Kidney tubule cell (primary cell): Measurements from ENCODE around the gene ZNF469.
A peak's percentile ranks its signal among the peaks of the same experiment; 100 is the strongest.

Experiments used
- DNase-seq: peaks from one replicate; pipeline ENCODE4 v3.0.0-alpha.2; 2018; ENCODE audit warnings: low spot score

ZNF469 gene

GRCh38 chr16:88424587-88425235 lies 42.0 kb downstream of the ZNF469 start:
- no peak for DNase-seq

GRCh38 chr16:88426018-88426417 lies 43.3 kb downstream of the ZNF469 start:
- DNase-seq, result no peak

GRCh38 chr16:88427376-88427775 lies 44.6 kb downstream of the ZNF469 start:
- no peak for DNase-seq

- DNase-seq, result no peak
Measured at GRCh38 chr16:88428156-88428555, 45.4 kb downstream of the ZNF469 start.

- no peak for DNase-seq
Measured at GRCh38 chr16:88428616-88429386, 46.0 kb downstream of the ZNF469 start.

- no peak for DNase-seq
Measured at GRCh38 chr16:88429387-88430184, 46.8 kb downstream of the ZNF469 start.

GRCh38 chr16:88430185-88430523 lies 47.4 kb downstream of the ZNF469 start:
- no peak for DNase-seq

GRCh38 chr16:88430524-88431446 lies 48.0 kb downstream of the ZNF469 start:
- DNase-seq, result peak; percentile 24

- no peak for DNase-seq
Measured at GRCh38 chr16:88431651-88432050, 48.9 kb downstream of the ZNF469 start.

- no peak for DNase-seq
Measured at GRCh38 chr16:88432174-88432573, 49.4 kb downstream of the ZNF469 start.
